Activated T-cell treated with anti-CD3 and anti-CD28 coated beads for 1 hour (primary cell): Measurements from ENCODE around the gene ACOX2.

ENCODE experiments used
- DNase-seq: peaks from one replicate; pipeline ENCODE4 v3.0.0-alpha.2; 2020; ENCODE audit warnings: low read depth

Gene ACOX2

DNA sequence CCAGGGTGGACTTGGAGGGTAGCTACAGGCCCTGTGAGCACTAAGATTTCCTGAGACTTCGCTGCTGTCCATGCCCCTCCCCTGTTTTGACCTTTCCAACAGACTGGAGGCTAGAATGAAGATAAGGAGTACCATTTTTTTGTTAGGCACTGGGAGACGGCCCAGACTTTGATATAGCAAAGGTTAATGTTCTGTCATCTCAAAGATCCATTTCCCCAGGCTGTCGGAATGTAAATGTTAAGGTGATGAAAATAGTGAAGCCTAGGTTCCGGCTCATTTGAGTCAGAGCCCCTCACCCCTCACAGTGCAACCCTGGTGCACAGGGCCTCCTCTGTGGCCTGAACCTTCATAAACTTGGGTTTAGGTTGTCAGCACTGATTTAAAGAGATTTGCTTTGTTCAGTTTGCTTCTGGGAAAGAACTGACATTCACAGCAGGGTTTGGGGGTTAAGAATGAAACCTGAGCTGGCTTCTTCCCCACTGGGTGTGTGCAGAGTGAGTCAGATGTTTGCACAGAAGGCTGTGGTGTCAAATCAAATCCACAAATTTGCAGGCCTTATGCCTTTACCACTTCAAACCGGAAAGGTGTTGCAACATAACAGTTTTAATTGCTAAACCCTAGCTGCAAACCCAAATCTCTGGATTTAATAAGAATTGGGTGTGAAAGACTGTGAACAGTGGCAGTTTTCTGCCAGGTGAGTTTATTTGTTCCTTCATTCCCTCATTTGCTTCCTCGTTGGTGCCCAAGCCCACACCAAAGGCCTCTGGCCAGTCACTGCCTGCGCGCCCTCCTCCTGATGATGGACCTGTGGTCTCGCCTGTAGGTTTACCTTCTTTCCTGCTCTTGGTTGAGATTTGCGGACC is 65.7 kb downstream of the ACOX2 start:
- peak; percentile 6 for DNase-seq

DNA sequence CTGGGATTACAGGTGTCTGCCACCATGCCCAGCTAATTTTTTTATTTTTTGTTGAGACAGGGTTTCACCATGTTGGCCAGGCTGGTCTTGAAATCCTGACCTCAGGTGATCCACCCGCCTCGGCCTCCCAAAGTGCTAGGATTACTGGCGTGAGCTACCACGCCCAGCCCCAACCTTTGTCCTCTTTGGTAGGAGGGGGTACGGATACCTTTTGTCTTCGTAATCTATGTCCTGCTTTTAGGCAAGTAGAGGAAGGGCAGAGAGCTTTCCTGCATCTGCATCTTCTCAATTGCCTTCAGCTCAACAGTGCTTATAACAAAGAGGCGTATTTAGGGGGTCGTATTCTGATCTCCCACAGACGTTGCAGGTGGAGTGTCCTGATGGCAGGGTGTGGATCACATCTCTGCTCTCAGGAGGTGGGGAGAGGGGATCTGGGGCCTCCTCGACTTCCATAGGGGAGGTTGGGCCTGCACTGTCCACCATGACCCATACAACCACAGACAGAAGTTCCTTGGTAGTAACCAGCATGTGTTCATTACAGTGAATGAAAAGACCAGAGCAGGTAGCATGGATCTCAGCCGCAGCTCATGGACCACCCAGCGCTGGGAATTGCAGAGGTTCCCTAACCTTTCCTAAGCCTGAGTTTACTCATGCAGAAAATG is 66.5 kb downstream of the ACOX2 start:
- no peak for DNase-seq

DNA sequence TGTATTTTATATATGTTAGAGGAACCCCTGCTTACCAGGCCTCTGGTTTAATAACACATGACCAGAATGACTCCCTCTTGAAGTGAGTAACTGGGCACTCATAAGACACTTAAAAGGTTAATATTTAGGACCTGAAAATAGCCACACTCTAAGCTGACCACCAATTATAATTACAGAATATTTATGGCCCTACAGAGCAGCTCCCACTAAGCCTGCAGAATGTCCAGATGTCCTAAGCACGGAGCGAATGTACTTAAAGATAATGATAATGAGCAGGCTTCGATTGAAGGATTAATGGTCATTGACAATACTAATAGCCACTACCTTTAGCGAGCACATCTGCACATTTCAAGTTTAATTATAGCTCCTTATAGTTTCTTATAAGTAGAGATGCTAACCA is 67.9 kb downstream of the ACOX2 start:
- no peak for DNase-seq

DNA sequence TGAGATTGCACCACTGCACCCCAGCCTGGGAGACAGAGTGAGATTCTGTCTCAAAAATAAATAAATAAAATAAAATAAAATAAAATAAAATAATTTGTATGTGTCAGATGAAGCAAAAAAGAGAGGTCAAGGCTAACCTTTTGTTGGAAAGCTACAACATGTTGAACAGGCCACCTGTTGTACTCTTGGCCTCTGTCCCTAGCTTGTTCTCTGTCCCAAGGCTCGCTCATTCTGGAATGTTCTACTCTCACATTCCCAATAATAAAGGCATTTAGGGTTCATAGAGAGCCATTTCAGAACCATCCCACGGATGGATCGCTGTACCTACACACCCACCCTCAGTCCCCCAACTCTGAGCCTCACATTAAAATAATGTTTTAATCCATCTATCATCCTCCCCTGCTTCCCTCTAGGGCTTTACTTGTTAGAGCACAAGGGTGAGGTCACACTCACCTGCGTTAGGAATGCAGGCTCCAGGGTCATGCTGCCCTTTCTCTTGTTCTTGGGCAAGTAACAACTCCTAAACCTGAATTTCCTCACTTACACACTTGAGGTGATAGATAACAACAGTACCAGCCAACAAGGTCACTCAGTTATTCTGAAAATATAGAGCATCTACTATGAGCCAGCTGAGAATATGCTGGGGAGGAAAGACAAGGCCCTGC is 70.0 kb downstream of the ACOX2 start:
- DNase-seq, result no peak

DNA sequence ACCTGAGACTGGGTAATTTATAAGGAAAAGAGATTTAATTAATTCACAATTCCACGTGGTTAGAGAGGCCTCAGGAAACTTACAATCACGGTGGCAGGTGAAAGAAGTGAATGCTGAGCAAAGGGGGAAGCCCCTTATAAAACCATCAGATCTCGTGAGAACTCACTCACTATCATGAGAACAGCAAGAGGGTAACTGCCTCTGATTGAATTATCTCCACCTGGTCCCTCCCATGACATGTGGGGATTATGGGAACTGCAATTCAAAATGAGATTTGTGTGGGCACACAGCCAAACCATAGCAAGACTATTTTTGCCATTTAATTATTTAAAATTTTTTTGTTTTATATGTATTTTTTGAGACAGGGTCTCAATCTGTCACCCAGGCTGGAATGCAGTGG is 72.1 kb downstream of the ACOX2 start:
- DNase-seq, result no peak

DNA sequence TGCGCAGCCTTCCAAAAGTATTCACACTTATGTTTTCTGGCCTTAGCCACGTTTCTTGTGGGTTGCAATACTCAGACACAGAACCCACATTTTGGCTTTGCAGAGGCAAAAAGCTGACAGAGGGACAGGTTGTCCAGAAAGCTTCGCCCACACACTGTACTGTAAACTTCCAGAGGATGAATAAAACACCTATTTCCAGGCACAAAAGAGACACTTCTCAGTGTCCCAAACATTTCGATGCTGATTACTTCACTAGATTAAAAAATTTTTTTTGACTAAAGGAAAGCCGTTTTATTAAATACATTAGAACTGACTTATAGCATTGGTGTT is 73.1 kb downstream of the ACOX2 start:
- DNase-seq, result no peak

DNA sequence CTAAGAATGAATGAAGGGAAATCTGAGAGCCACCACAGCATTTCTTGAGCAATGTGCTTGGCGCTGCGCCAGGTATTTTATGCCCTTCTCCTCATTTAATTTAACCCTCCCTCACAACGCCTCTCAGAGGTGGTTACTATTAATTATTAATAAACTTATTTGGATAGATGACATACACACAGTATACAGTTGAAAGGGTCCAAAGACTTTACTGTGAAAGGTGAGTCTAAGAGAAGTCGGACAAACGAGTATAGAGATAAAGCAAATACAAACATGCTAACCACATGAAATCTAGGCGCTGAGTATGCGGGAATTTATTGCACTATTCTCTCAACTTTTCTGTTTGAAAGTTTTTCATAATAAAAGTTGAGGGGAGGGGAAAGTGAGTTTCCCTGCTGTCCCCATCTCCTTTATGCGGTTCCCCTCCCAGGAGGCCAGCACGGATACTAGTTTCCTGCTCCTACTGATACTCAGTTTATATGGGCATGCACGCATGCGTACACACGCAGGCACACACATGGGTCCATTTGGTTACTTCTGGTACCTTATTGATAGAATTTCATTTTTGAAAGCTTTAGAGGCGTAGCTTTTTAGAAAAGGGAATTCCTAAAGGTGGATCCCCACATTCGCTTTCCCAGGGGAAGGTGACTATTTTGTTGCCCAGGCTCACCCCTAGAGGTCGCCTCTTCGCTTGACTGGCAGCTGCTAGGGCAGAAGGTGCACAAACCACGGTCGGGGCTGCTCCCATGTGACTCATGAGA is 73.6 kb downstream of the ACOX2 start:
- peak; percentile 60 for DNase-seq

DNA sequence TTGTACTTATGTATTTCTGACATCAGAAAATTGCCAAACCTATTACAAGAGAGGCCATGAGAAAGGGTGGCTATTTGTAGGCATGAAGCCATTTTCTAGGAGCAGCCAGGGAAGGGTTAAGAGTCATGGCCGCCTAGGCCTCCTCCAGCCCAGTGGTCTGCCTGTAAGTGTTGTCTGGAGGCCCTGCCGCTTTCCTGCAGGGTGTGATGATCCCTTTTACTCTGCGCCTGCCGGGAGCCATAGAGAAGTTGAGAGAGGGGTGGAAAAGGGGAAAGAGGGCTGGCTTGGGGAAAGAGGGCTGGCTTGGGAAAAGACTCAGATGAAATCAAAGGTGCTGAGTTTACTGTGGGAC is 74.2 kb downstream of the ACOX2 start:
- no peak for DNase-seq

DNA sequence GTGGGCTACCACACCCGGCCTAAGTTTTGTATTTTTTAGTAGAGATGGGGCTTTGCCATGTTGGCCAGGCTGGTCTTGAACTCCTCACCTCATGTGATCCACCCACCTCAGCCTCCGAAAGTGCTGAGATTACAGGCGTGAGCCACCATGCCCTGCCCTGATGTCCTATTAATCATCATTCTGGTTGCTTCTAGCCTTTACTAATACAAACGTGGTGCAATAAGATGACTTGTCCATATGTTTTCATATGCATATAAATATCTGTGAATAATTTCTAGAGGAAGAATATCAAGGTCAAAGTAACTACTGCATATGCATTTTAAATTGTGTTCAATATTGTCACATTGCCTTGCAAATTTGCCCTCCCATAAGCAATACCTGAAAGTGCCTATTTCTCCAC is 77.8 kb downstream of the ACOX2 start:
- no peak for DNase-seq
